ENCODE results near the gene KCTD2.
"Not testable (repeated sequence)": the region's sequence is repeated elsewhere in the genome, so short reads cannot be mapped to it uniquely, and the experiment has no call there.

The KCTD2 gene

DNA sequence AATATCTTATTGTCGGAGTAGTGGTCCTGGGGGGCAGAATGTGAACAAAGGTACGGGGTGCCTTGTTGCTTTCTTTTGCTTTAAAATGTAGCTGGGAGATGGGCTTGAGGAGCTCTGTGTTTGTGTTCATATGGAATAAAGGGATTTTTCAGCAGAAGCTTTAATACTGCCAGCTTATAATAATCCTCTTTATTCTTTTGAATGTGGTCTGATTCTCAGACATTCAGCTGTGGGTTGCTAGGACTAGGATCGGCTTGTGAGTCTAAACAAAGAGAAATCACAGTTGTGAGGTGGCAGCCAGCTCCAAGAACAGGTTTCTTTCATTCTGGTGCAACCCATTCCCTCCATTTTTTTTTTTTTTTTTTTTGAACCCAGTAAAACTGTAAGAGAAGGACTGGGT, 27.3 kb upstream of the KCTD2 start:
- in situ Hi-C loops (cut with MboI; ENCODE audit: low sequenced_read_pairs, unreplicated experiment): no loop called here
- no peak for DNase-seq (ENCODE audit: low spot score)
- no peak for TF ChIP-seq CTCF (IDR thresholded peaks at IDR 0.05; ENCODE audit: borderline replicate concordance, control extremely low read depth, extremely low read depth, insufficient read depth, missing control alignments)

DNA sequence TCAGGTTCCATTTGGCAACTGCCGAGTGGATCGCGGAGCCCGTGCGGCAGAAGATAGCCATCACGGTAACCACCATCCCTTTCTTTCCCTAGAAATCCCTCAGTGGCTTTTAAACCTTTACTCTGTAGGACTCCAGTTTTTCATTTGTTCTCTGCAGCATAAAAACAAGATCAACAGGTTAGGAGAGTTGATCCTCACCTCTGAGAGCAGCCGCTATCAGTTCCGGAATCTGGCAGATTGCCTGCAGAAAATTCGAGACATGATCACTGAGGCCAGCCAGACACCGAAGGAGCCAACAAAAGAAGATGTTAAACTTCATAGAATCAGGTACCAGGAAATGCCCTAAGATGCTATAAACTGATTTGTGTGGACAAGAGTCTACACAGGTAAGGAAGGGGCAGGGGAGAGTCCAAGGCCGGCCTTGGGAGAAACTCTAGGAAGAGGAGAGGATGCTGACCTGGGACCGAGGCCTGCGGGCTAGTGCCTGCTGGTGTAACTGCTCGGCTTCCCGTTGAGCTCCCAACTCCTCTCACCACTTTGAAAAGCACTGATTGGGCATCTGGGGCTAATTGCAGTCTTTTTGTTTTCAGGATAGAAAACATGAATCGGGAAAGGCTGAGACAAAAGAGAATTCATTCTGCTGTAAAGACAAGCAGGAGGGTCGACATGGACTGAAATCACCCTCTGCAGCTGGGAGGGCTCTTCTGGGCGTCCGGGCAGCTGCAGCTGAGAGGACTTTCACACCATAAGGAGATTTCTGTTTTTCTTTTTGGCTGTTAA, 26.5 kb upstream of the KCTD2 start:
- in situ Hi-C loops (cut with MboI; ENCODE audit: low sequenced_read_pairs, unreplicated experiment): no loop called here
- TF ChIP-seq CTCF (IDR thresholded peaks at IDR 0.05; ENCODE audit: borderline replicate concordance, control extremely low read depth, extremely low read depth, insufficient read depth, missing control alignments): no peak
- no peak for DNase-seq (ENCODE audit: low spot score)

DNA sequence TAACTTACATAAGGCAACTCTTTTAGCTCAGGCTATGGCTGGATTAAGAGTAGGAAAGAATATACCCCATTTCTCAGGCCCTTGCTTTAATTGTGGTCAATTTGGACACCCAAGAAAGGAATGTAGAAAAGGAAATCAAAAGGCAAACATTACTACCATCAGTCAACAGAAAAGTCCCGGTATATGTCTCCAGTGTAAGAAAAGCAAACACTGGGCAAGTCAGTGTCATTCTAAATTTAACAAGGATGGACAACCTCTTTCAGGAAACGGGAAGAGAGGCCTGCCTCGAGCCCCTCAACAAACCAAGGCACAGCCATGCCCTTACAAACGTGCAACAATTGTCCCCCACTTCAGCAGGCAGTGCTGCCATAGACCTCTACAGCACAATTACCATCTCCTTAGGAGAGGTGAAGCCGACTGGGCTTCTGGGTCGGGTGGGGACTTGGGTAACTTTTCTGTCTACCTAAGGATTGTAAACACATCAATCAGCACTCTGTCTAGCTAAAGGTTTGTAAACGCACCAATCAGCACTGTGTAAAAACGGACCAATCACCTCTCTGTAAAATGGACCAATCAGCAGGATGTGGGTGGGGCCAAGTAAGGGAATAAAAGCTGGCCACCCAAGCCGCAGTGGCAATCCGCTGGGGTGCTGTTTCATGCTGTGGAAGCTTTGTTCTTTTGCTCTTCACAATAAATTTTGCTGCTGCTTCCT, 22.2 kb upstream of the KCTD2 start:
- DNase-seq (ENCODE audit: low spot score): no peak
- TF ChIP-seq CTCF (IDR thresholded peaks at IDR 0.05; ENCODE audit: borderline replicate concordance, control extremely low read depth, extremely low read depth, insufficient read depth, missing control alignments): no peak
- in situ Hi-C loops (cut with MboI; ENCODE audit: low sequenced_read_pairs, unreplicated experiment): no loop called here

- DNase-seq (ENCODE audit: low spot score); in situ Hi-C loops (cut with MboI; ENCODE audit: low sequenced_read_pairs, unreplicated experiment): not testable (repeated sequence)
These were observed 21.7 kb upstream of the KCTD2 start for GRCh38 chr17:75025398-75025734.

DNA sequence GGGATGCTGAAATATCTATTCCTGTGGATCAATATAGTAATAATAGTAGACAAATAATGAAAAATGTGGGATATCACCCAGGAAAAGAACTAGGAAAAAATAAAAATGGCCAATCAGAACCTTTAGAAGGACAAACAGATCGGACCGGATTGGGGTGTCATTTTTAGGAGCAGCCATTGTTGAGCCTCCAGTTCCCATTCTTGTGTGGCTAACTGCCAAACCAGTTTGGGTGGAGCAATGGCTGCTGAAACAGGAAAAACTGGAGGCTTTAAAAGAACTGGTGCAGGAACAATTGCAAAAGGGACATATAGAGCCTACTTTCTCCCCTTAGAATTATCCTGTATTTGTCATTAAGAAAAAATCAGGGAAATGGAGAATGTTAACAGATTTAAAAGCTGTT, 20.4 kb upstream of the KCTD2 start:
- in situ Hi-C loops (cut with MboI; ENCODE audit: low sequenced_read_pairs, unreplicated experiment); DNase-seq (ENCODE audit: low spot score): not testable (repeated sequence)

DNA sequence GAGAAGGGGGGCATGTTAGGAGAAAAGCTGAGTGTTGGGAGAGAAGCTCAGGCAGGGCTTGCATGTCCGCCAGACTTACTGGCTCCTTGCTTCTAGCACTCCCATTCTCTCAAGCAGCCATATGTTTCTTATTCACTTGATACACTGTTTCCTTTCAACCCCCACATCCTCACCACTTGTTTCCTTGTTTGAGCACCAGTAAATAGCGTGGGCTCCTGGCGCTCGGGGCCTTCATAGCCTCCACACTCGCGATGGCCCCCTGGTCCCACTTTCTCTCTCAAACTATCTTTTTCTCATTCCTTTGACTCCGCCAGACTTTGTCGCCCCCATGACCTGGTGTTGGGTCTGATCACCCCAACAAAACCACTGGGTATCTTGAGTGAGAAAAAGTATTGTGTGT, 16.9 kb upstream of the KCTD2 start:
- TF ChIP-seq CTCF (IDR thresholded peaks at IDR 0.05; ENCODE audit: borderline replicate concordance, control extremely low read depth, extremely low read depth, insufficient read depth, missing control alignments): no peak
- DNase-seq (ENCODE audit: low spot score): no peak
- in situ Hi-C loops (cut with MboI; ENCODE audit: low sequenced_read_pairs, unreplicated experiment): no loop called here

DNA sequence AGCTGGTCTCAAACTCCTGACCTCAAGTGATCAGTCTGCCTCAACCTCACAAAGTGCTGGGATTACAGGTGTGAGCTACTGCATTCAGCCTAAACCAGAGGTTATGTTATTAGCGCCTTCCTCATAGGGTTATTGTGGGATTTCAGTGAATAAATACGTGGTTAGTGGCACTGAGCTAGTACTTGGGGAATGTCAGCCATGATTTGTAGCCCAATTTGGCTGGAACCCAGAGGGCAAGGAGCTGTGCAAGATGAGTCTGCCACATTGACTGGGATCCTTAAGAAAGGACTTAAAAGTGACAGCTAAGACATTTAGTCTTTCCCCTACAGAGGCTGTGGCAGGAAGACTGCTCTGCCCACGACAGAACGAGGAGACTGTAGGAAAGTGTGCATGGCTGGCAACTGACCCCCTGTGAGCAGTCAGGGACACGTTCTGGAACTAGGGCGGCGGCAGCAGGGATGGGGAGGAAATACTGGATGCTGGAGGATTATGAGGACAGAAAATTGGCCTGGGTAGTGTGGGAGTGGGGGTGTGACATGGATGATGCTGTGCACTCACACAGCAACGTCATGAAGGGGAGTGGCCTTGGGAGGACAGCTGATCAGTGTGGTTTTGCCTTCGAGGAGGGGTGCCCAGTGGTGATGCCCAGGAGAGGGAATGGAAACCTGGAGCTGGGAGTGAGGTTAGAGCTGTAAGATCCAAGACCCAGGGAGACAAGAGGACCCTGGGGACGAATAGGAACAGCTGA, 14.9 kb upstream of the KCTD2 start:
- peak; percentile 77 for DNase-seq (ENCODE audit: low spot score)
- in situ Hi-C loops (cut with MboI; ENCODE audit: low sequenced_read_pairs, unreplicated experiment): no loop called here
- no peak for TF ChIP-seq CTCF (IDR thresholded peaks at IDR 0.05; ENCODE audit: borderline replicate concordance, control extremely low read depth, extremely low read depth, insufficient read depth, missing control alignments)
